ENCODE data around the gene NPL.

The NPL gene

DNA sequence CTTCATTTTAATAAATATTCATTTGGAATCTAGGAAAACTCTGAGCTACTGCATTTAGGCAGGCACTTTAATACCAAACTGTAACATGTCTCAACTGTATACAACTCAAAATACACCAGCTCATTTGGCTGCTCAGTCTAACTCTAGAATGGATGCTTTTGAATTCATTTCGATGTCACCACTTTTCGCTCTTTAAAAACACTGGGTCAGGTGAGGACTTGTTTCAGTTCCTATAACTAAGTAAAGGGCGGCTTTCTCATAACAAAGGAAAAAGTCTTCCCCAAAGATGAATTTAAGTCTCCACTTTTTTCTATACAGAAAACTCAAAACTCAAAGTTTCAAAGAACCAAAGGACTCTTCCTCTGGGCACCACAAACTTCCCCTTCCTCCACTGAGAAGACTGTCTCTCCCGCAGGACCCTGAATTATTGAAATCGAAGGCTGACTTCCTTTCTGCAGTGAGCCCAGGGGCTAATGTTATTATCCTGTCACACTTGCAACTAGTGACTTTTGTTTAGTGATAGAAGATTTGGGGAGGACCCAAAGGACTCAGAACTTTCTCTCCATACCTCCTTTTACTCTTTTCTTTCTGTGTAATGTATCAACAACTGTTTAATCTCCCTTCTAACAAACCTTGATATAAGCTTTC lies 39.8 kb downstream of the NPL start:
- no peak for TF ChIP-seq CTCF (IDR thresholded peaks at IDR 0.05; ENCODE audit: low read depth, low read length, missing control alignments)
- H3K4me3 ChIP-seq (ENCODE audit: low read depth, low read length): no peak overlapping the region
- no peak for DNase-seq (ENCODE audit: low read depth)
- in situ Hi-C loops (cut with HindIII; ENCODE audit: low sequenced_read_pairs): no loop called here

GRCh38 chr1:182833271-182833670 lies 43.7 kb downstream of the NPL start:
- no peak for DNase-seq (ENCODE audit: low read depth)
- no peak overlapping the region for H3K4me3 ChIP-seq (ENCODE audit: low read depth, low read length)
- in situ Hi-C loops (cut with HindIII; ENCODE audit: low sequenced_read_pairs): no loop called here
- TF ChIP-seq CTCF (IDR thresholded peaks at IDR 0.05; ENCODE audit: low read depth, low read length, missing control alignments): no peak

DNA sequence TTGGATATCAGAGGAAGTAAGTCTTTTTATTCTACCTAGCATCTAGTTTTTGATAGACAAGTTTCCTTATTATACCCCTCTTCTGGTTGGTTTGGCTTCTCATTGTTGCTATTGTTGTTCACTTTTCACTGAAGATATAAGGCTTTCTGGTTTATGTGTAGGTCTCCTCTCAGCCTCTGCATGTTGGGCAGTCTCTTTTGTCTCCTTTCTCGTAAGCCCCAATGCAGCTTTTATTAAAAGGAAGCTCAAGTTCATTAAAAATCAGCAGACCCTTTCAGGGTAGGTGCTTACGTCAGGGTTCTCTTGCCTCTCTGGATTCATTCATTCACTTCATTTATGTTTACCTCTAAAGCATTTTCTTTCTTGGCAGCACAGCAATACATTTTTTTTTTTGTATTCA lies 44.8 kb downstream of the NPL start:
- DNase-seq (ENCODE audit: low read depth): no peak
- H3K4me3 ChIP-seq (ENCODE audit: low read depth, low read length): no peak overlapping the region
- in situ Hi-C loops (cut with HindIII; ENCODE audit: low sequenced_read_pairs): no loop called here
- TF ChIP-seq CTCF (IDR thresholded peaks at IDR 0.05; ENCODE audit: low read depth, low read length, missing control alignments): no peak

DNA sequence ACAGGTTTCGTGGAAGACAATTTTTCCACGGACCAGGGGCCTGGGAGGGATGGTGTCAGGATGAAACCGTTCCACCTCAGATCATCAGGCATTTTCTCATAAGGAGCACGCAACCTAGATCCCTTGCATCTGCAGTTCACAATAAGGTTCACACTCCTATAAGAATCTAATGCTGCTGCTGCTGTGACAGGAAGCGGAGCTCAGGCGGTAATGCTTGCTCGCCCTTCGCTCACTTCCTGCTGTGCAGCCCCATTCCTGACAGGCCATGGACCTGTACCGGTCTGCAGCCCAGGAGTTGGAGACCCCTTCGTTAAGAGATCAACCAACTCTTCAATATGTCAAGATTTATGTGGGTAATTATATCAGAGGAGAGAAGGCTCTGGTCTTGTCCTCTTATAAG lies 46.2 kb downstream of the NPL start:
- no peak for TF ChIP-seq CTCF (IDR thresholded peaks at IDR 0.05; ENCODE audit: low read depth, low read length, missing control alignments)
- no peak for DNase-seq (ENCODE audit: low read depth)
- in situ Hi-C loops (cut with HindIII; ENCODE audit: low sequenced_read_pairs): no loop called here
- H3K4me3 ChIP-seq (ENCODE audit: low read depth, low read length): no peak overlapping the region

DNA sequence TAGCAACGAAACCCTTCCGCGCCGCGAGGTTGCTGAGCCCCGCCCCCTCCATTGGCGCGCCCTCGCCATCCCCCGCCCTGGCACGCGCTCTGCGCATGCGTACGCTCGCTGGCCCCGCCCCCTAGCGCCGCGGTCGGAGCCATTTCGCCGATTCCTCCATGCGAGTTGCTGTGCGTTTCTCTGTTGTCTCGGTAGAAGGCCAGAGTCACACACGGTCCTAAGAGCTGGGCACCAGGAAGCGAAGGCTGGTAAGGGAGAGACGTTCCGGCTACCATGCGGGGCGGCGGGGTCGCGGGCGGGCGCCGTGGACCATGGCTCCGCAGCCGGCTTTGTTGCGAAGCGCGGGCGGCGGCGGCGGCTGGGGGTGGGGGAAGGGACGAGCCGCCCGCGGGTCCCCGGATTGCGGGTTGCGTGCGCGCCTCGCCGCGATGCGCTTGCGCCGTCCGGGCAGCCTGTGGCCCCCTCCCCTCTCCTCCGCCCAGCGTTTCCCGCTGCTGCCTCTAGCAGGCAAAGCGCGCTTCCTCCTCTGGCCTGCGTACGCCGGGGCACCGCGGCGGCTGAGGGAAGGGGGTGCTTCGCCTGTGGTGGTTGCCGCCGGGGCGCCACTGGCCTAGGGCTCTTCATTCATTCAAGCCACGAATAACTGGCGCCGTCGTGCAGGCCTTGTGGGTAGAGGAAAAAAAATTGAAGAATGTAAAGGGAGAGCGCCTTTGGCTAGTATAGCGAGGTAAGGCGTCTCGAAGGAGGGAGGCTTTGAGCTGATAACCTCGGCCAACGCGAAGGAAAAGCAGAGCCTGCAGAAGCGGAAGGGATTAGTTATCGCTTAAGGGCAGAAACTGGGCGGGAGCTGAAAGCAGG lies 49.9 kb downstream of the NPL start, which contains the start of gene DHX9:
TSS of gene DHX9 (plus strand) at position 139 of the 858 bp plus-strand sequence. CDS start 3,220 bp downstream, outside the sequence.
- peak within 1 kb of the TSS; percentile 93 for H3K4me3 ChIP-seq (ENCODE audit: low read depth, low read length)
- in situ Hi-C loops (cut with HindIII; ENCODE audit: low sequenced_read_pairs): no loop called here
- peak; percentile 13 for TF ChIP-seq CTCF (IDR thresholded peaks at IDR 0.05; ENCODE audit: low read depth, low read length, missing control alignments)
- DNase-seq (ENCODE audit: low read depth): peak; percentile 62

GRCh38 chr1:182841368-182841988 lies 51.9 kb downstream of the NPL start:
- no peak for TF ChIP-seq CTCF (IDR thresholded peaks at IDR 0.05; ENCODE audit: low read depth, low read length, missing control alignments)
- peak; percentile 36 for DNase-seq (ENCODE audit: low read depth)
- peak overlapping the region; percentile 93 for H3K4me3 ChIP-seq (ENCODE audit: low read depth, low read length)
- in situ Hi-C loops (cut with HindIII; ENCODE audit: low sequenced_read_pairs): no loop called here

Measured in astrocyte of the cerebellum (primary cell).